ENCODE results near the gene MMP21. TPM values are rescaled to one million over a fixed set of nuclear protein-coding genes. Genes with fewer than 3 reads are reported as not detected.

MMP21 gene
- total RNA-seq, 1 experiment from 2014 or later = not detected

DNA sequence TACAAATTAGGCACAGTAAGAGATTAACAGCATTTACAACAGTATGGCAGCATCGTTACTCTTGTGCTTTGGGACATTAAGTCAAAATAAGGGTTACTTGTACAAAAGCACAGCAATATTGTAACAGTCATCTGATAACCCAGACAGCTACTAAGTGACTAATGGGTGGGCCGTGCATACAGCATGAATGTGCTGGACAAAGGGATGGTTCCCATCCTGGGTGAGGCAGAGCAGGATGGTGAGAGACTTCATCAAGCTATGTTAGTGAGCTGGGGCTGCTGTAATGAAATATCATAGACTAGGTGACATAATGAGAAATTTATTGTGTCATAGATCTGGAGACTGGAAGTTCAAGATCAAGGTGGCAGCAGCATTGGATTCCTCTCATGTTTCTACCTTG is 30.7 kb downstream of the MMP21 start:
- H3K27ac Mint-ChIP-seq = peak overlapping the region in 1 of 3 experiments; percentile 34; a peak in 1 of 7 replicates
- Histone ChIP-seq H3K9ac (ENCODE audit: extremely low read depth, insufficient read length, low read length) (no peak overlapping the region), H4K20me1 (ENCODE audit: control insufficient read depth, insufficient read depth, insufficient read length) (no peaks in the 10 kb centered on the region), H2BK15ac (ENCODE audit: low read depth, low read length) (no peak overlapping the region), H3K79me1 (ENCODE audit: insufficient read depth, low read depth, low read length, poor library complexity, severe bottlenecking) (no peaks in the 10 kb centered on the region), H3T11ph (ENCODE audit: low read length) (no peak overlapping the region), H3K23me2 (ENCODE audit: insufficient read length, low read depth, low read length, poor library complexity, severe bottlenecking) (no peaks in the 10 kb centered on the region), H3K79me2 (ENCODE audit: insufficient read depth, low read length) (no peaks in the 10 kb centered on the region), H2BK12ac (ENCODE audit: insufficient read length, low read depth, low read length) (no peak overlapping the region), H3K23ac (ENCODE audit: insufficient read length, low read depth, low read length) (no peak overlapping the region), H2AK5ac (ENCODE audit: insufficient read length, low read length) (no peak overlapping the region), H4K91ac (ENCODE audit: insufficient read length, low read depth, low read length) (no peak overlapping the region), H3K27me3 (ENCODE audit: insufficient read depth, low read length) (no peaks in the 10 kb centered on the region), H3K4me2 (ENCODE audit: insufficient read depth, insufficient read length, low read length) (no peak overlapping the region), H4K5ac (ENCODE audit: insufficient read length, low read depth, low read length) (no peak overlapping the region), H3K4ac (ENCODE audit: low read depth, low read length) (no peak overlapping the region), H2BK20ac (ENCODE audit: low read depth, low read length, poor library complexity, severe bottlenecking) (no peak overlapping the region), H2BK120ac (ENCODE audit: low read depth, low read length, poor library complexity, severe bottlenecking) (no peak overlapping the region), H4K8ac (replicated peaks; ENCODE audit: insufficient read length, low read depth, low read length) (no peak overlapping the region), H3K14ac (ENCODE audit: insufficient read depth, low read length) (no peak overlapping the region), H3K56ac (ENCODE audit: insufficient read length, low read depth, low read length) (no peak overlapping the region), H3K27ac (ENCODE audit: insufficient read length, low read depth, low read length) (no peak overlapping the region), H2BK5ac (ENCODE audit: insufficient read length, low read length) (no peak overlapping the region), H3K4me1 (ENCODE audit: insufficient read depth, low read length) (no peaks in the 10 kb centered on the region), H2AFZ (ENCODE audit: low read length) (no peak overlapping the region), H3K9me3 (ENCODE audit: control insufficient read depth, low read depth, low read length) (no peaks in the 10 kb centered on the region), H3K18ac (ENCODE audit: insufficient read length, low read depth, low read length) (no peak overlapping the region)
- H3K27me3 Mint-ChIP-seq (ENCODE audit: low read depth) = no peaks in the 10 kb centered on the region
- TF ChIP-seq, protein P1, sequence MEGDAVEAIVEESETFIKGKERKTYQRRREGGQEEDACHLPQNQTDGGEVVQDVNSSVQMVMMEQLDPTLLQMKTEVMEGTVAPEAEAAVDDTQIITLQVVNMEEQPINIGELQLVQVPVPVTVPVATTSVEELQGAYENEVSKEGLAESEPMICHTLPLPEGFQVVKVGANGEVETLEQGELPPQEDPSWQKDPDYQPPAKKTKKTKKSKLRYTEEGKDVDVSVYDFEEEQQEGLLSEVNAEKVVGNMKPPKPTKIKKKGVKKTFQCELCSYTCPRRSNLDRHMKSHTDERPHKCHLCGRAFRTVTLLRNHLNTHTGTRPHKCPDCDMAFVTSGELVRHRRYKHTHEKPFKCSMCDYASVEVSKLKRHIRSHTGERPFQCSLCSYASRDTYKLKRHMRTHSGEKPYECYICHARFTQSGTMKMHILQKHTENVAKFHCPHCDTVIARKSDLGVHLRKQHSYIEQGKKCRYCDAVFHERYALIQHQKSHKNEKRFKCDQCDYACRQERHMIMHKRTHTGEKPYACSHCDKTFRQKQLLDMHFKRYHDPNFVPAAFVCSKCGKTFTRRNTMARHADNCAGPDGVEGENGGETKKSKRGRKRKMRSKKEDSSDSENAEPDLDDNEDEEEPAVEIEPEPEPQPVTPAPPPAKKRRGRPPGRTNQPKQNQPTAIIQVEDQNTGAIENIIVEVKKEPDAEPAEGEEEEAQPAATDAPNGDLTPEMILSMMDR (conservative IDR thresholded peaks at IDR 0.05) = no peak
- no peak for DNase-seq
- no peaks in the 10 kb centered on the region for H3K4me1 Mint-ChIP-seq
- peaks cover 42 to 90% (median 82%) of the 10 kb centered on the region in 3 experiments; a peak in 6 of 7 replicates for H3K36me3 Mint-ChIP-seq (ENCODE audit: insufficient read depth in 1 of 3, low read depth in 3 of 3)
- no peaks in the 10 kb centered on the region for H3K9me3 Mint-ChIP-seq
- H3K4me3 Mint-ChIP-seq = no peak overlapping the region
- no CpG with 5 or more reads among the region's 2 CpGs for WGBS (ENCODE audit: extremely low coverage, insufficient read length, low lambda C conversion rate)

All from H9 (cell line).